NCI-H82 treated with DMSO at 0.1 percent for 48 hours (cell line): ENCODE results near the gene ACACA.

Source experiments
- DNase-seq: peaks from one replicate; lab custom pipeline; 2025; ENCODE audit not compliant: unreplicated experiment; lab: John Stamatoyannopoulos, UW

Gene ACACA

GRCh38 chr17:37294888-37295287 lies 111.7 kb downstream of the ACACA start:
- no peak for DNase-seq

GRCh38 chr17:37293770-37294169 lies 112.9 kb downstream of the ACACA start:
- DNase-seq, result no peak

GRCh38 chr17:37292429-37293139 lies 114.1 kb downstream of the ACACA start:
- DNase-seq, result no peak

- DNase-seq, result no peak
Measured at GRCh38 chr17:37291351-37291750, 115.3 kb downstream of the ACACA start.

- no peak for DNase-seq
Measured at GRCh38 chr17:37286430-37286829, 120.2 kb downstream of the ACACA start.

- DNase-seq, result no peak
Measured at GRCh38 chr17:37284191-37284590, 122.4 kb downstream of the ACACA start.

GRCh38 chr17:37283414-37283961 lies 123.1 kb downstream of the ACACA start:
- no peak for DNase-seq

GRCh38 chr17:37280841-37281240 lies 125.8 kb downstream of the ACACA start:
- no peak for DNase-seq

GRCh38 chr17:37278247-37278894 lies 128.3 kb downstream of the ACACA start:
- DNase-seq, result no peak

GRCh38 chr17:37276475-37276874 lies 130.2 kb downstream of the ACACA start:
- DNase-seq, result no peak

- no peak for DNase-seq
Measured at GRCh38 chr17:37274461-37274860, 132.2 kb downstream of the ACACA start.

GRCh38 chr17:37273409-37274051 lies 133.1 kb downstream of the ACACA start:
- peak; percentile 86 for DNase-seq

GRCh38 chr17:37265446-37266173 lies 141.0 kb downstream of the ACACA start:
- DNase-seq, result no peak

- no peak for DNase-seq
Measured at GRCh38 chr17:37261286-37261685, 145.3 kb downstream of the ACACA start.

- DNase-seq, result no peak
Measured at GRCh38 chr17:37259030-37259735, 147.5 kb downstream of the ACACA start.

- DNase-seq, result no peak
Measured at GRCh38 chr17:37256627-37257026, 150.0 kb downstream of the ACACA start.

- DNase-seq, result no peak
Measured at GRCh38 chr17:37255432-37255831, 151.2 kb downstream of the ACACA start.

GRCh38 chr17:37247825-37248224 lies 158.8 kb downstream of the ACACA start:
- DNase-seq, result no peak

GRCh38 chr17:37246085-37246484 lies 160.6 kb downstream of the ACACA start:
- DNase-seq, result no peak

- no peak for DNase-seq
Measured at GRCh38 chr17:37240381-37240780, 166.3 kb downstream of the ACACA start.
